Neuronal stem cell (in vitro differentiated cells): ENCODE measurements around the gene CFLAR.

Source experiments
- DNase-seq: peaks from one replicate; pipeline ENCODE4 v3.0.0-alpha.2; 2013; ENCODE audit warnings: low spot score
- H2AFZ ChIP-seq: one replicate; pipeline ENCODE4 v1.6.1; 2013; ENCODE audit warnings: mild to moderate bottlenecking, low read length, inconsistent platforms
- H2AK5ac ChIP-seq: 2 replicates; pipeline ENCODE4 v1.6.1; 2013; ENCODE audit warnings: low read depth, mild to moderate bottlenecking, inconsistent platforms, low read length, moderate library complexity, mixed read lengths
- H2BK120ac ChIP-seq: 2 replicates; pipeline ENCODE4 v1.6.1; 2013; ENCODE audit warnings: low read depth, mild to moderate bottlenecking, inconsistent platforms, low read length, moderate library complexity, mixed read lengths
- H2BK12ac ChIP-seq: one replicate; pipeline ENCODE4 v1.6.1; 2013; ENCODE audit warnings: low read length, inconsistent platforms
- H2BK15ac ChIP-seq: 2 replicates; pipeline ENCODE4 v1.6.1; 2013; ENCODE audit warnings: mild to moderate bottlenecking, low read length, inconsistent platforms, mixed read lengths
- H2BK5ac ChIP-seq: one replicate; pipeline ENCODE4 v1.6.1; 2013; ENCODE audit warnings: inconsistent platforms, mild to moderate bottlenecking, low read length, moderate library complexity
- H3K14ac ChIP-seq: one replicate; pipeline ENCODE4 v1.6.1; 2013; ENCODE audit warnings: low read length, inconsistent platforms
- H3K18ac ChIP-seq: 2 replicates; pipeline ENCODE4 v1.6.1; 2013; ENCODE audit warnings: low read length, inconsistent platforms
- H3K23ac ChIP-seq: 2 replicates; pipeline ENCODE4 v1.6.1; 2013; ENCODE audit warnings: low read depth, mild to moderate bottlenecking, mixed read lengths, low read length, inconsistent platforms; ENCODE audit not compliant: poor library complexity
- H3K27ac ChIP-seq: replicated peaks from 3 replicates; pipeline ENCODE4 v1.5.1; 2013; ENCODE audit warnings: low read length, inconsistent platforms
- H3K27me3 ChIP-seq, 3 experiments: 2 replicates each; pipeline ENCODE4 v1.6.1; 2013; ENCODE audit warnings: low read length in 3 of 3, mild to moderate bottlenecking in 2 of 3, inconsistent platforms in 1 of 3, low read depth in 1 of 3, mixed read lengths in 1 of 3, moderate library complexity in 1 of 3; ENCODE audit not compliant: control insufficient read depth in 3 of 3, insufficient read depth in 3 of 3
- H3K36me3 ChIP-seq, 2 donors: replicated peaks in 1 of 2; 2 replicates each; pipeline ENCODE4 v1.6.1; 2013; ENCODE audit warnings: low read length in 2 of 2; ENCODE audit not compliant: control insufficient read depth in 2 of 2, insufficient read depth in 2 of 2
- H3K4ac ChIP-seq: 2 replicates; pipeline ENCODE4 v1.6.1; 2013; ENCODE audit warnings: inconsistent platforms, mild to moderate bottlenecking, low read length, moderate library complexity
- H3K4me1 ChIP-seq, 2 donors: 1 replicate in 1 of 2; 2 replicates in 1 of 2; pipeline ENCODE4 v1.6.1; 2013; ENCODE audit warnings: low read length in 2 of 2, low read depth in 1 of 2; ENCODE audit not compliant: control insufficient read depth in 2 of 2, insufficient read depth in 1 of 2
- H3K4me2 ChIP-seq: one replicate; pipeline ENCODE4 v1.6.1; 2013; ENCODE audit warnings: mild to moderate bottlenecking, low read length, inconsistent platforms; ENCODE audit not compliant: insufficient read depth, poor library complexity, severe bottlenecking
- H3K4me3 ChIP-seq, 2 donors: 2 replicates each; pipeline ENCODE4 v1.5.1; 2013; ENCODE audit warnings: low read length in 2 of 2, mild to moderate bottlenecking in 2 of 2, inconsistent platforms in 1 of 2, moderate library complexity in 1 of 2
- H3K79me1 ChIP-seq: one replicate; pipeline ENCODE4 v1.6.1; 2013; ENCODE audit warnings: low read depth, mild to moderate bottlenecking, inconsistent platforms, low read length, moderate library complexity
- H3K9ac ChIP-seq: one replicate; pipeline ENCODE4 v1.6.1; 2013; ENCODE audit warnings: mild to moderate bottlenecking, low read depth, low read length, inconsistent platforms; ENCODE audit not compliant: poor library complexity
- H3K9me3 ChIP-seq, 2 donors: replicated peaks in 1 of 2; 2 replicates each; pipeline versions ENCODE3 to v1.6.1; 2013; ENCODE audit warnings: low read length in 2 of 2, mild to moderate bottlenecking in 2 of 2, inconsistent platforms in 1 of 2, low read depth in 1 of 2, mixed read lengths in 1 of 2, moderate library complexity in 1 of 2; ENCODE audit not compliant: control insufficient read depth in 2 of 2, insufficient read depth in 1 of 2
- H4K8ac ChIP-seq: one replicate; pipeline ENCODE4 v1.6.1; 2013; ENCODE audit warnings: low read depth, mild to moderate bottlenecking, inconsistent platforms, low read length, moderate library complexity
- H4K91ac ChIP-seq: one replicate; pipeline ENCODE4 v1.6.1; 2013; ENCODE audit warnings: low read length, low read depth, mild to moderate bottlenecking, inconsistent platforms; ENCODE audit not compliant: poor library complexity
- whole genome bisulfite sequencing, 2 donors: extraction: QIAGEN DNeasy Blood & Tissue Kit; methylation state at CpG; one replicate each; pipeline ENCODE4 v1.1.7; 2013; ENCODE audit warnings: missing lambda C conversion rate in 2 of 2, mixed read lengths in 1 of 2; ENCODE audit not compliant: insufficient read length in 2 of 2, insufficient replicate concordance in 1 of 2; ENCODE audit errors: extremely low coverage in 2 of 2; 5-methylcytosine and 5-hydroxymethylcytosine counted together

CFLAR gene

GRCh38 chr2:201072201-201072530, 43.8 kb upstream of the CFLAR start:
- H2BK120ac ChIP-seq, result no peak overlapping the region
- no peak overlapping the region for H2BK12ac ChIP-seq
- H3K36me3 ChIP-seq, result no peaks in the 10 kb centered on the region

GRCh38 chr2:201073071-201073470, 42.9 kb upstream of the CFLAR start:
- Histone ChIP-seq H2AFZ (no peak overlapping the region), H3K9ac (no peak overlapping the region), H3K23ac (no peak overlapping the region), H2BK15ac (no peak overlapping the region), H4K8ac (no peak overlapping the region), H2BK5ac (no peak overlapping the region), H3K4me2 (peak overlapping the region; percentile 11), H4K91ac (no peak overlapping the region), H3K4ac (no peak overlapping the region), H2BK12ac (no peak overlapping the region), H3K18ac (no peak overlapping the region), H3K27me3 (no peaks in the 10 kb centered on the region), H3K14ac (no peak overlapping the region), H3K4me3 (peak overlapping the region in 1 of 2 donors; percentile 70), H3K36me3 (no peaks in the 10 kb centered on the region), H2BK120ac (no peak overlapping the region), H2AK5ac (no peak overlapping the region), H3K9me3 (no peaks in the 10 kb centered on the region), H3K79me1 (peaks cover 2% of the 10 kb centered on the region), H3K4me1 (peaks cover 3 to 13% of the 10 kb centered on the region in 2 donors), H3K27ac (no peak overlapping the region)
- DNase-seq, result no peak
- WGBS, 2 donors, result no CpG with 5 or more reads among the region's 1 CpG

More at GRCh38 chr2:201072201-201072530, 43.8 kb upstream of the CFLAR start:
- Histone ChIP-seq H3K9me3 (no peaks in the 10 kb centered on the region), H3K4ac (no peak overlapping the region), H3K18ac (no peak overlapping the region), H3K9ac (no peak overlapping the region), H3K23ac (no peak overlapping the region), H3K27ac (peak overlapping the region; percentile 25), H3K4me1 (peaks cover 3 to 13% of the 10 kb centered on the region in 2 donors), H3K27me3 (no peaks in the 10 kb centered on the region), H2AFZ (peak overlapping the region; percentile 84), H2BK15ac (no peak overlapping the region), H4K91ac (no peak overlapping the region), H3K79me1 (peaks cover 2% of the 10 kb centered on the region), H3K4me3 (peak overlapping the region; percentile 70 to 88), H2BK5ac (no peak overlapping the region), H4K8ac (no peak overlapping the region), H3K14ac (no peak overlapping the region), H2AK5ac (no peak overlapping the region), H3K4me2 (peak overlapping the region; percentile 42)
- DNase-seq, result no peak
- no CpG with 5 or more reads among the region's 5 CpGs for WGBS, 2 donors

- no peak overlapping the region for H4K8ac ChIP-seq
- H3K79me1 ChIP-seq, result peaks cover 3% of the 10 kb centered on the region
- H2BK120ac ChIP-seq, result no peak overlapping the region
- H4K91ac ChIP-seq, result no peak overlapping the region
- H3K23ac ChIP-seq, result no peak overlapping the region
- H2AFZ ChIP-seq, result no peak overlapping the region
- WGBS, 2 donors, result no CpG with 5 or more reads among the region's 7 CpGs
- no peak overlapping the region for H3K4me2 ChIP-seq
- H3K36me3 ChIP-seq, result peaks cover 0 to 14% of the 10 kb centered on the region in 2 donors
- no peak overlapping the region for H2BK12ac ChIP-seq
- no peak overlapping the region for H2BK5ac ChIP-seq
- no peak overlapping the region for H3K14ac ChIP-seq
- no peak overlapping the region for H3K18ac ChIP-seq
- no peak overlapping the region for H3K4ac ChIP-seq
- no peaks in the 10 kb centered on the region for H3K27me3 ChIP-seq
- no peak overlapping the region for H3K27ac ChIP-seq
- H2AK5ac ChIP-seq, result no peak overlapping the region
- peaks cover under 1 to 3% of the 10 kb centered on the region in 2 donors for H3K4me1 ChIP-seq
- H3K4me3 ChIP-seq, result no peak overlapping the region
- DNase-seq, result no peak
- no peak overlapping the region for H3K9ac ChIP-seq
- no peak overlapping the region for H2BK15ac ChIP-seq
- no peaks in the 10 kb centered on the region for H3K9me3 ChIP-seq
Observed at GRCh38 chr2:201074996-201075395, 41.0 kb upstream of the CFLAR start.

GRCh38 chr2:201084863-201085262, 31.1 kb upstream of the CFLAR start:
- H3K79me1 ChIP-seq, result peaks cover 2% of the 10 kb centered on the region
- H4K8ac ChIP-seq, result no peak overlapping the region
- H2BK12ac ChIP-seq, result no peak overlapping the region
- peaks cover 2 to 68% of the 10 kb centered on the region in 2 donors for H3K36me3 ChIP-seq
- H3K4me3 ChIP-seq, result no peak overlapping the region
- H3K4me1 ChIP-seq, result no peaks in the 10 kb centered on the region
- no peak overlapping the region for H2AK5ac ChIP-seq
- H3K9me3 ChIP-seq, result no peaks in the 10 kb centered on the region
- no peak overlapping the region for H2BK120ac ChIP-seq
- no peak overlapping the region for H3K23ac ChIP-seq
- no peak overlapping the region for H3K4me2 ChIP-seq
- no peak overlapping the region for H3K9ac ChIP-seq
- no peak overlapping the region for H2BK15ac ChIP-seq
- H3K14ac ChIP-seq, result no peak overlapping the region
- H2AFZ ChIP-seq, result no peak overlapping the region
- no peak overlapping the region for H3K4ac ChIP-seq
- no peaks in the 10 kb centered on the region for H3K27me3 ChIP-seq
- no peak for DNase-seq
- H3K27ac ChIP-seq, result no peak overlapping the region
- no CpG with 5 or more reads among the region's 2 CpGs for WGBS, 2 donors
- H2BK5ac ChIP-seq, result no peak overlapping the region
- no peak overlapping the region for H4K91ac ChIP-seq
- H3K18ac ChIP-seq, result no peak overlapping the region
